GM10266 (cell line): ENCODE results near the gene OPCML.

Source experiments
- DNase-seq: peaks from one replicate; pipeline ENCODE4 v3.0.0; 2012; ENCODE audit errors: extremely low spot score
- CTCF ChIP-seq: IDR thresholded peaks from 2 replicates; pipeline ENCODE4 v1.5.1; 2012; ENCODE audit warnings: mild to moderate bottlenecking, low read depth; ENCODE audit not compliant: control insufficient read depth, insufficient read depth; ENCODE audit errors: missing control alignments

The OPCML gene

GRCh38 chr11:132646890-132647289 is 885.4 kb downstream of the OPCML start:
- no peak for DNase-seq

GRCh38 chr11:132644520-132645239 is 887.6 kb downstream of the OPCML start:
- DNase-seq, result no peak
- no peak for TF ChIP-seq CTCF

More at GRCh38 chr11:132646890-132647289, 885.4 kb downstream of the OPCML start:
- TF ChIP-seq CTCF, result no peak

GRCh38 chr11:132643239-132643638 is 889.1 kb downstream of the OPCML start:
- no peak for DNase-seq
- no peak for TF ChIP-seq CTCF

GRCh38 chr11:132640952-132641351 is 891.3 kb downstream of the OPCML start:
- no peak for TF ChIP-seq CTCF

GRCh38 chr11:132639986-132640385 is 892.3 kb downstream of the OPCML start:
- no peak for TF ChIP-seq CTCF
- no peak for DNase-seq

More at GRCh38 chr11:132640952-132641351, 891.3 kb downstream of the OPCML start:
- DNase-seq, result no peak

- no peak for DNase-seq
- no peak for TF ChIP-seq CTCF
Observed at GRCh38 chr11:132639403-132639802, 892.9 kb downstream of the OPCML start.

- DNase-seq, result no peak
- TF ChIP-seq CTCF, result no peak
Observed at GRCh38 chr11:132638423-132638822, 893.9 kb downstream of the OPCML start.
